ES-I3 (cell line): Measurements from ENCODE around the gene CRACDL.

Experiments
- H3K36me3 ChIP-seq: 2 replicates; pipeline ENCODE4 v1.6.1; 2013; ENCODE audit warnings: mild to moderate bottlenecking, low read length, control low read depth, moderate library complexity; ENCODE audit not compliant: insufficient read depth
- H3K4me1 ChIP-seq: 2 replicates; pipeline ENCODE4 v1.6.1; 2013; ENCODE audit warnings: mild to moderate bottlenecking, control low read depth, low read length; ENCODE audit not compliant: insufficient read depth
- H3K9ac ChIP-seq: 2 replicates; pipeline ENCODE4 v1.6.1; 2013; ENCODE audit warnings: low read depth, mild to moderate bottlenecking, low read length, moderate library complexity
- H3K9me3 ChIP-seq: 2 replicates; pipeline ENCODE4 v1.6.1; 2013; ENCODE audit warnings: mild to moderate bottlenecking, low read length, moderate library complexity; ENCODE audit not compliant: control insufficient read depth, insufficient read depth

The CRACDL gene

DNA sequence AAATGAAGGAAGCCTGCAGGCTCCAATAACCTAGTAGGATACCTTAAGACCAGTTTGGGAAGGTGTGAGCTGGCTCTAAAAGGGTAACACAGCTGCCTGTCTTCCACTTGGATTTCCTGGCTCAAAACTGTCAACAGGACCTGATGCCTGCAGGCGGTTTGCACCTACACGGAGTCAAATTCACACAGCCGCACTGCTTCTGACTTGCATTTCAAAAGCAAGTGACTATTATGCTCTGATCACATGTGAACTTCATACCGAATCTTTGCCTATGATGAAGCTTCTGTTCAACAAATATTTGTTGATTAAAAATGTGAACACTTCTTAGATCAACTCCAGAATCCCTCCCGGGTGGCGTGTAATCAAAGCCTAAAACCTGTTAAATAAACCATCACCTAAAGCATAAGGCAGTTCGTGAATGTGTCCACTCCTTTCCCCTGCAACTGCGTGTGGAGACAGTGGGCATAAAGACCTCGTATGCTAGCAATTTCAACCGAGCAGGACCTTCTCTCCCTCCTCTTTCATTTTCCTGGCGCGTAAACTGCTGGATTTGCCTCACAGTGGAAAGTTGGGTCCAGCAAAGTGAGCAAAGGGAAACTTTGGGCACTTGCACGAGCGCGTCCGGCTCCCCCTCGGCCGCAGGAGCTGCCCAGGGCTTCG lies 784 bp downstream of the CRACDL start:
- Histone ChIP-seq H3K36me3 (no peaks in the 10 kb centered on the region), H3K9ac (no peak overlapping the region; the same call in 1 of the 2 replicates), H3K4me1 (no peaks in the 10 kb centered on the region), H3K9me3 (no peaks in the 10 kb centered on the region)

DNA sequence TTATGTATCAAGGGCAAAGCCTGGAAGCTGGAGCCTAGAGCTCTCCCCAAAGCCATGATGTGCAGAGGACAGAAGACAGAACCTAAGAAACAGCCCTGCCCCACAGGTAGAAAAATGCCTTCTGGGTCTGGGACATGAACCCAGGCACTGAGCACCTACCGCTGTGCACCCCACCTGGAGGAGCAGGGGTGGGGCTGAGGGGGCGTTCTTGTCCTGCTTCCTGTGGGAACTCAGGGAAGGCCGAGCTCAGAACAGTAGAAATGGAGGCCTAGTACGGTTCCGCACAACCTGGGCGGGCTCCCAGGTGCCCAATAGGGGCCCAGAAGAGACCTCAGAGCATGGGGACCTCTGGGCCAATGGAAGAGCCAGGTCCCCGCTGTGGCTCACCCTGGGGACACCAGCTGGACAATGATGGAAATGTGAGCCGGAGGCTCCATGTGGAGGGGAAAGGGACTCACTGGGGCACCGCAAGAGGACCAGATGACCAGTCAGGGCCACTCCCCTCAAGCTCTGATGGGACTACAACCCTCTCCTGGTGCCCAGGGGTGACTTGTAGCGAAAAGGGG lies 3.2 kb downstream of the CRACDL start:
- H3K4me1 ChIP-seq, result no peaks in the 10 kb centered on the region
- H3K36me3 ChIP-seq, result no peaks in the 10 kb centered on the region
- H3K9ac ChIP-seq, result no peak overlapping the region
- H3K9me3 ChIP-seq, result no peaks in the 10 kb centered on the region

DNA sequence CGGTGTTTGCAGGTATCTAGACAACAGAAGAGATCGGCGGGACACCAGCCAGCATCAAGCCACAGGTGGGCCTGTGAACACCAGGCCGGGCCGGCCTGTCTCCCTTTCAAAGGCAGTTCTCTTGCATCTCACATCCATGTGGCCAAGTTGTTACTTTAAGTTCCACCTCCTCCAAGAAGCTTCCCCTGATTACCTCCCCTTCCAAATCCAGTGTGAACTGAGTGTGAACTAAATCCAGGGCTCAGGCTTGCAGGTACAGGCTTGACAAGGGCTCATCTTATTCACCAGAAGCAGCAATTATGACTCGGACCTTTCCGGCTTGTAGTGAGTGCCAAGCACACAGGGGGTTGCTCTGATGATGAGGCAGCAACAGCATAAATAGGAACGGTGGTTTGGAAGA lies 3.9 kb downstream of the CRACDL start:
- H3K9ac ChIP-seq, result no peak overlapping the region
- no peaks in the 10 kb centered on the region for H3K9me3 ChIP-seq
- H3K4me1 ChIP-seq, result no peaks in the 10 kb centered on the region
- no peaks in the 10 kb centered on the region for H3K36me3 ChIP-seq

DNA sequence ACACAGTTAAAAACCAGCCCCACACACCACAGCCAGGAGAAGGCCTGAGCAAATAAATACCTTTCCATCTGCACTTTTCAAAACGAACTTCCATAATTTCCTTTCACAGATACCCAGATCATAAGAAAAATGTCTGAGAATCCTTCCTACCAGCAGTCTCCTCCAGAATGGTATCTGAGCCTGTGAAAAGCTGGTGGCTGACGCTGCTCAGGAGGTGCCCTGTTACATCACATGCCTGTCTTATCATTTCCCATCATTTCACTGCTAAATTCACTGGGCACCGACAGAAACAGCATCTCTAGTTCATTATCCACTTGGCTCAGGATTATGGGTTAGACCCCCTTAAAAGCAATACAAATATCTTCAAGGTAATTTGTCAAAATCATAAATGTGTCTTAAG lies 4.4 kb downstream of the CRACDL start:
- no peaks in the 10 kb centered on the region for H3K9me3 ChIP-seq
- no peak overlapping the region for H3K9ac ChIP-seq
- H3K4me1 ChIP-seq, result no peaks in the 10 kb centered on the region
- H3K36me3 ChIP-seq, result no peaks in the 10 kb centered on the region

DNA sequence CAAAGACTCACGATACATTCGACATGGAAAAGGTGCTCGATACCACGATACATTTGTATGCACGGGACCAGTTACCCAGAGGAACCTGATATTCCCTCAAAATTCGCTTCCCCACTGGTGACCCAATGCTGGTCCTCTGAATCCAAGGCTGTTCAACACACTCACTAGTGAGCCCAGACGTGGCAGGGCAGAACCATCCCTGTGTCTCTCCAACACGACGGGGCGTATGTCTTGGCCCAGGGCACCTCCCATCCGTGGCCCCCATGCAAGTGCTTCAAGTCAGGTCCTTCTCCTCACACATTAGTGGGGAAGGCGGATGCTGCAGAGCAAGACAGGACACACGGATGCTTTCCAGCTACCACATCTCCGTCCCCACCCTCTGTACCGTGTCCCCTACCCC lies 6.1 kb downstream of the CRACDL start:
- Histone ChIP-seq H3K9me3 (no peaks in the 10 kb centered on the region), H3K36me3 (no peaks in the 10 kb centered on the region), H3K4me1 (no peaks in the 10 kb centered on the region), H3K9ac (no peak overlapping the region)

DNA sequence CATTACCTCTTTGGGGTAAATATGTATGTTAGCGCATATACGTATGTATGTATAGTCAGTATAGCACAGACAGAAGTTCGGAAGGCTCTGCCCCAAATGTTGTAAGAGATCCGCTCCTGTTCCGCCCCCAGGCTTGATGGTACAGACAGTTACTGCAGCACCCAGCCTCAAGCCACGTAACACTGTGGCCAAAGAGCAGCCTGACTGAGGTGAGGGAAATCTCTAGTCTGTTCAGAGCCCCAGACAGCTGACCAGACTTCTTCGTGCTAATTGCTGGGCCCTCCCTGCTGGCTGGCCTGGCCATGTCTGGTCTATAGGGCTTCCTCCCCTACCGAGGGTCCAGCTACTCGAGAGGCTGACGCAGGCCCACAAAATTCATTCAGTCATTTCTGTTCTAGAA lies 7.8 kb downstream of the CRACDL start:
- Histone ChIP-seq H3K9ac (no peak overlapping the region), H3K4me1 (no peaks in the 10 kb centered on the region), H3K9me3 (no peaks in the 10 kb centered on the region), H3K36me3 (no peaks in the 10 kb centered on the region)

DNA sequence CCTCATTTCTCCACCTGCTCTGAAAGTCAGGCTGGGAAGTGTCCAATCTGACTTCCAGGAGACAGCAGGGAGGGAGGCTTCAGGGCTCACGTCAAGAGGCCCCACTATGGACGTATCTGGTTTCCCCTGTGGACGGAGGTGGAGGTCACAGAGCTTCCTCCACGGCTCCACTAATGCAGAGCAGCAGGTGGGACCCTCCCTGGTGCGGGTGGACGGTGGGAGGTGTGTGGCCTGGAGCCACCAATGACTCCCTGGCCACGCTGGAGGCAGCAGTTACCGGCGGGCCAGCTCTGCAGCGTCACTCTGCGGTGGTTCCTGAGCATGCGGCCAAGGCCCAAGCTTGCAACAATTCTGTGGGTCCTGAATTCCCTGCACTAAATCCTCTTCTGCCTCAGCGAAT lies 9.0 kb downstream of the CRACDL start:
- no peaks in the 10 kb centered on the region for H3K36me3 ChIP-seq

DNA sequence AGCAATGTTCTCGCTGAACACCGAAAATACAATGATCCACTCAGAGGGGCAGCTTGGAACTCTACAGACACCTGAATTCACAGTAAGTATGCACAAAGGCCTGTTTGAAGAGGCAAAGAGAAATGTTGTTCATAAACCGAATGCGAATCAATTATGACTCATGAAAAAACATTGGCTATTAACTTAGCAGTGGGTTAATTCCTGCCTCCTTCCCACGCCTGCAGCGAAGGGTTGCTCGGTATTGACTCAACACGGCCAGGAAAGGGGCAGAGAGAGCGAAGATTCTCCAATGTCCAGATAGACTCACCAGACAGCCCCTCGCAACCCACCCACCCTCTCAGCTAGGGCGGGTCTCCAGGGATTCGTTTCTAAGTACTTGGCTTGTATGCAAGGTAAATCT lies 9.4 kb downstream of the CRACDL start:
- Histone ChIP-seq H3K36me3 (no peaks in the 10 kb centered on the region), H3K9me3 (no peaks in the 10 kb centered on the region), H3K4me1 (no peaks in the 10 kb centered on the region), H3K9ac (no peak overlapping the region)

More for the DNA sequence above, 9.0 kb downstream of the CRACDL start:
- H3K9me3 ChIP-seq, result no peaks in the 10 kb centered on the region
- no peaks in the 10 kb centered on the region for H3K4me1 ChIP-seq
- H3K9ac ChIP-seq, result no peak overlapping the region

DNA sequence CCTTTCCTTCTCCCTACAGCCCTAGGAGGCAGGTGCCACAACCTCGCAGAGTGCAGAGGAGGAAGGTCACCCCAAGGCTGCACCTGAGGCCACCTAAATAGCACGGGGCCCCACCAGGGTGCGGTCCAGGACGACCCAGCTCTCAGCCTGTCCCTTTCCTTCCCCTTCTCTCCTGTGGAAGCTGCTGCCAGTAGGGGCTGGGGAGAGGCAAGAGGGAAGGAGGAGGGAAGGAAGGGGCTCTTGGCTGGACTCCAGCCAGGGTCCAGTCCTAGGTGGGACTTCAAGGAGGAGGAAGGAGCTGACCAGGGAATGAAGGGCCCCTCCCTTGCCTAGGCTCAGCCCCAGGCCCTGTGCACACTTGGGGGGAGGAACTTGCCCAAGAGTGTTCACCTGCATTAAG lies 11.1 kb downstream of the CRACDL start:
- Histone ChIP-seq H3K9me3 (no peaks in the 10 kb centered on the region), H3K4me1 (no peaks in the 10 kb centered on the region), H3K36me3 (no peaks in the 10 kb centered on the region), H3K9ac (no peak overlapping the region)

DNA sequence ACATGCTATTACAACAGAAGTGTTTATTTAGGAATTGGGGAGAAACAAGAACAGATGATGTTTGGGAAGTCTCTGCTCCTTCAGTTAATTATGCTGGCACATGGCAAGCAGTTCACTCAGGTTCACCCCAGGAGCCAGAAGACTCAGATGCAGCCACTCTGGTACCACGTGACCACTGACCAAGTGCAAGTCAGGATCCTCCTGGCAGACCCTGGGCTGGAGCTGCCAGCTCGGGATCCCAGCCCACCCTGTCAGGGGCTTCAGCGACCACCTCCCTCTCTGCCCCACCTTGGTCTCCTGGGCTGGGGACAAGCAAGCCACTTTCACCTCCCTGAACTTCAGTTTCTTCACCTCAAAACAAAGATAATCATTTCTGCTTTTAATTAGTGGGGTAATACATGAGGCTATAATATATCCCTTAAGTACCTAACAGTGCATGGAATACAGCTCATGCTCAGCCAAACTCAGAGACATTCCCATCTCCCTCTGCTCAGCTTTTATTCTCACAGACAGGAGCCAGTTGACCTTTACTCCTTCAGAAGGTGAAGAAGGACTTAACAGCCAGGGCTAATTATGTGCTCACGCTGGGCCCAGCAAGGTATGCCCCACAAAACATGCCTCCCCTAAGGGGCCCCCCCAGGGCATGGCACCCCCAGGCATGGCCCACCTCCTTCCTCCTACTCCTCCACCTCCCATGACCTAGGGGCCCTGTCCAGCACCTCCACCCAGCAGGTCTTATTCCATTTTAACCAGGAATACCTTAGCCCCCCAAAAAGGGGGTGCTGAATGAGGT lies 11.8 kb downstream of the CRACDL start:
- Histone ChIP-seq H3K9ac (no peak overlapping the region), H3K9me3 (no peaks in the 10 kb centered on the region), H3K36me3 (no peaks in the 10 kb centered on the region), H3K4me1 (no peaks in the 10 kb centered on the region)

DNA sequence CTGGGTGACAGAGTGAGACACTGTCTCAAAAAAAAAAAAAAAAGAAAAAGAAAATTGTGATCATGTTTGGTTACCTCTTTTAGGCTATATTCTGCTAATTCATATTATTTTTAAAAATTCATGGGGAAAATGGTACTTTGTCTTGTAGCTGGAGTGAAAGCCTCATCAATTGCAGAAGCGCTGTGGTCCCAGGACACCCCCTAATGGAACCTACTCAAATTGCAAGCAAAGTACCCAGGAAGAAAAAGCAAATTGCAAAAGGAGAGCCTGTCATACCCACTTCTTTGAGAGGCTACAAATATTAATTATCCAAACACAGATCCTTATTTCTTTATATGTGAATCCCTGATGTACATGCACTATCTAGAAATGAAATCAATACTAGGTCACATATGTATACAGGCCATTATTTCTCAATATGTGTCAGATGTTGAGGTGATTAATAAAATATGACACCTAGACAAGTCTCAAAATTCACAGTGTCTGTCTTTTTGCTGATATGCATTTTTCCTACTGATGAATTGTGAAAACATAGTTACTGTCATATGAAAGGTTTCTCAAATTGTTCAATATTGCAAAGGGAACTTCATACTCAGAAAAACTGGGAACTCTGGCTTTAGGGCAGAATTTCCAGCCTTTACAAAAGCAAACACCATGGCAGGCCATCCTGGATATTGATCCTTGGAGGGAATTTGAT lies 12.6 kb downstream of the CRACDL start:
- Histone ChIP-seq H3K9ac (no peak overlapping the region), H3K9me3 (no peaks in the 10 kb centered on the region), H3K36me3 (no peaks in the 10 kb centered on the region), H3K4me1 (no peaks in the 10 kb centered on the region)

DNA sequence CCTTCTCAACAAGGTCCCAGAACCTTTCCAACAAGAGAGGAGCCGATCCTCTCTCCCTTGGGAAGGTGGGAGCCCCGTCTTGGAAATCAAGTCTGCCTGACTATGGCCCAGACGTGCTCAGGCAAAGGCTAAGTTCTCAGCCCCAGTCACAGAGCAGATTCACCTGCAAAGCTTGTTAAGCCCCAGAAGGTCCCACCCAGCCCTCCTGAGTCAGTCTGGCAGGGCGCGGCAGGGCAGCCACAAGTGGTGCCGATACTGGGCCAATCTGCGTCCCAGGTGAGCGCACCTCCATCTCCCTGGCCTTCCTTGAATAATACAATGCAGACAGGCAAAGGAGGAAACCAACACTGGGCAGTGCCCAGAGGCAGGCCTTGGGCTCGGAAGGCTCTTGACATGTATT lies 15.0 kb downstream of the CRACDL start:
- no peak overlapping the region for H3K9ac ChIP-seq
- no peaks in the 10 kb centered on the region for H3K36me3 ChIP-seq
- H3K4me1 ChIP-seq, result peaks cover 5% of the 10 kb centered on the region; the same call in 1 of the 2 replicates
- no peaks in the 10 kb centered on the region for H3K9me3 ChIP-seq

DNA sequence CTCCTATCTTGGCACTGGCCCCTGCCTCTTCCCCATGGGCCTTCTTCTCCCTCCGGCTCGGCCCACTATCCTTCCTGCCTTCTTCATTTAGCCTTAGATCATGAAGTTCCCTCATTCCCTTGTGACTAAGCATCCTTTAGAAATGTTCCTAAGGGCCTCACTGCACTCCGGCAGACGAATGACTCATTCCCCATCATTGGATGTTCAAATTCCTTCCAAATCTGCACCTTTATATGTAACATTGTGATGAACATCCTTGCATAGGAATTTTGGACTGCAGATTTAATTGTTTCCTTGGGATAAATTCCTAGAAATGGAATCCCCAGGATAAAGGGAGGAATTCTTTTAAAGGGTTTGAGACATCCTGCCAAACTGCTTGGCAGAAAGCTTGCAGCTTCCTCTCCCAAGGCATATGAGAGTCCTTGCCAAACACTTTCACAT lies 19.0 kb downstream of the CRACDL start:
- no peaks in the 10 kb centered on the region for H3K9me3 ChIP-seq
- no peaks in the 10 kb centered on the region for H3K36me3 ChIP-seq
- no peak overlapping the region for H3K9ac ChIP-seq
- H3K4me1 ChIP-seq, result peaks cover 8% of the 10 kb centered on the region

DNA sequence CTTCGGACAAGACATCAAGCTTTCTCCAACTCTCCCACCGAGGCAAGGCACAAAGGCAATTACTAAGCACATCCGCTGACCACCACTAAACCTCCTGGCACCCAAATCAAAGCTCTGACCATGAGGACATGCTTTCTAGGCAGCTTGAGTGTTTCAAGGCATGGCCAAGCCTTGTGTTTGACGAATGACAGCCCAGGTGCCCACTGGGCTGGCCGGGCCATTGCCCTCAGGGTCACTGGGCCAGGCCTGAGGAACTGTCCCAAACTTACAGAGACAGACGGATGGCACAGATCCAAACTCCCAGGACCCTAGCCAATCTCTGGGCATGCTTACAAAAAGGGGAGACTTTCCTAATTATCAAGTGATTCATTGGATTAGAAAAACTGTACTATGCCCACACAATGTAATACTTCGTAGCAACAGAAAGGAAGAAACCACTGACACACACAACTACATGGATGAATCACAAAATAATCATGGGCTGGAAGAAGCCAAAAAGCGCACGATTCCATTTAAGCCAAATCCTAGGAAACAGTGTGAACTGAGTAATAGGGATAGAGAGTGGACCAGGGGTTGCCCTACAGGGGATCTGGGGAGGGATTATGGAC lies 20.2 kb downstream of the CRACDL start:
- Histone ChIP-seq H3K4me1 (peaks cover 8% of the 10 kb centered on the region), H3K9ac (no peak overlapping the region), H3K9me3 (no peaks in the 10 kb centered on the region), H3K36me3 (no peaks in the 10 kb centered on the region)
